Breast epithelium (tissue), 3 donors: ENCODE data around the gene OSBPL1A.

ENCODE experiments used
- CTCF ChIP-seq, 3 donors: fragments of 450-650 bp; IDR thresholded peaks; one replicate each; pipeline ENCODE4 v1.5.1; 2016 to 2017; ENCODE audit warnings: antibody characterized with exemption in 3 of 3, mild to moderate bottlenecking in 3 of 3, moderate library complexity in 3 of 3
- POLR2A ChIP-seq: fragments of 450-650 bp; IDR thresholded peaks from one replicate; pipeline ENCODE4 v1.6.1; 2016; ENCODE audit warnings: antibody characterized with exemption, mild to moderate bottlenecking, moderate library complexity

DNA sequence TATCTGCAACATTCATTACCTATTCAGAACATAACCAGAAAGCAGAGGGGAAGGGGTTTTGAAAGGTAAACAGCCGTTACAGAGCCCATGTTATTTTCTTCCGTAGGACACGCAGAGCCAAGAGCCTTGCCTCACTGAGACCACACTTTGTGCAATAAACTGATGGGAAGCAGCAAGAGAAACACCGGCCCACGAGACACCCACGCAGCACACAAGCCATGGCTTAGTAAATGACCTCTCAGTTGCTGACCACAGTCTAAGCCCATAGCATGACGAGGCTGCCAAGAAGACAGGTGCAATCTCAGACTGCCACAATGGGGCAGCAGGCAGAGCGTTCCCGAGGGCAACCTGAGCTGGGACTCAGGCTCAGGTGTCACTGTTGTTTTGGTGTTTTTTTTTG lies 199.2 kb downstream of the OSBPL1A start:
- TF ChIP-seq CTCF (IDR thresholded peaks at IDR 0.05), result no peak
- TF ChIP-seq POLR2A, result no peak
